H9 (cell line): ENCODE results near the gene PI4KB. TPM values are rescaled to one million over a fixed set of nuclear protein-coding genes. Genes with fewer than 3 reads are reported as not detected.
A peak's percentile ranks its signal among the peaks of the same experiment; 100 is the strongest.

ENCODE experiments used
- DNase-seq: peaks from one replicate; pipeline ENCODE4 v3.0.0-alpha.2; 2017
- H2AFZ ChIP-seq: one replicate; pipeline ENCODE4 v1.6.1; 2013; ENCODE audit warnings: mild to moderate bottlenecking, low read length, control low read depth, moderate library complexity
- H2AK5ac ChIP-seq: 2 replicates; pipeline ENCODE4 v1.6.1; 2013; ENCODE audit warnings: low read length, control low read depth, mixed read lengths; ENCODE audit not compliant: insufficient read length
- H2BK120ac ChIP-seq: one replicate; pipeline ENCODE4 v1.6.1; 2013; ENCODE audit warnings: low read depth, mild to moderate bottlenecking, low read length, control low read depth, inconsistent platforms; ENCODE audit not compliant: poor library complexity, severe bottlenecking
- H2BK12ac ChIP-seq: 2 replicates; pipeline ENCODE4 v1.6.1; 2013; ENCODE audit warnings: low read length, control low read depth, mixed read lengths, low read depth; ENCODE audit not compliant: insufficient read length
- H2BK15ac ChIP-seq: 2 replicates; pipeline ENCODE4 v1.6.1; 2013; ENCODE audit warnings: low read depth, low read length, control low read depth
- H2BK20ac ChIP-seq: one replicate; pipeline ENCODE4 v1.6.1; 2013; ENCODE audit warnings: low read depth, mild to moderate bottlenecking, low read length, control low read depth, inconsistent platforms; ENCODE audit not compliant: poor library complexity, severe bottlenecking
- H2BK5ac ChIP-seq: 2 replicates; pipeline ENCODE4 v1.6.1; 2013; ENCODE audit warnings: low read length, control low read depth, mixed read lengths; ENCODE audit not compliant: insufficient read length
- H3K14ac ChIP-seq: 2 replicates; pipeline ENCODE4 v1.6.1; 2013; ENCODE audit warnings: low read length, control low read depth; ENCODE audit not compliant: insufficient read depth
- H3K18ac ChIP-seq: 2 replicates; pipeline ENCODE4 v1.6.1; 2013; ENCODE audit warnings: low read depth, mild to moderate bottlenecking, mixed read lengths, low read length, control low read depth; ENCODE audit not compliant: insufficient read length
- H3K23ac ChIP-seq: 2 replicates; pipeline ENCODE4 v1.6.1; 2013; ENCODE audit warnings: low read length, control low read depth, mixed read lengths, low read depth; ENCODE audit not compliant: insufficient read length
- H3K23me2 ChIP-seq: 2 replicates; pipeline ENCODE4 v1.6.1; 2013; ENCODE audit warnings: low read depth, mild to moderate bottlenecking, mixed read lengths, low read length, control low read depth; ENCODE audit not compliant: insufficient read length, poor library complexity, severe bottlenecking
- H3K27ac ChIP-seq: 2 replicates; pipeline ENCODE4 v1.5.1; 2013; ENCODE audit warnings: low read length, control low read depth, mixed read lengths, low read depth; ENCODE audit not compliant: insufficient read length
- H3K27me3 ChIP-seq: 2 replicates; pipeline ENCODE4 v1.6.1; 2013; ENCODE audit warnings: low read length, control low read depth, inconsistent platforms; ENCODE audit not compliant: insufficient read depth
- H3K4ac ChIP-seq: 2 replicates; pipeline ENCODE4 v1.6.1; 2013; ENCODE audit warnings: low read depth, mild to moderate bottlenecking, control low read depth, inconsistent platforms, low read length, moderate library complexity
- H3K4me1 ChIP-seq: 2 replicates; pipeline ENCODE4 v1.6.1; 2013; ENCODE audit warnings: low read length, control low read depth, inconsistent platforms; ENCODE audit not compliant: insufficient read depth
- H3K4me2 ChIP-seq: 2 replicates; pipeline ENCODE4 v1.6.1; 2013; ENCODE audit warnings: low read length, control low read depth, mixed read lengths; ENCODE audit not compliant: insufficient read length, insufficient read depth
- H3K56ac ChIP-seq: 2 replicates; pipeline ENCODE4 v1.6.1; 2013; ENCODE audit warnings: low read depth, mild to moderate bottlenecking, mixed read lengths, low read length, control low read depth; ENCODE audit not compliant: insufficient read length
- H3K79me1 ChIP-seq: 2 replicates; pipeline ENCODE4 v1.6.1; 2013; ENCODE audit warnings: low read depth, mild to moderate bottlenecking, moderate library complexity, low read length, control low read depth, inconsistent platforms; ENCODE audit not compliant: insufficient read depth, poor library complexity, severe bottlenecking
- H3K79me2 ChIP-seq: 2 replicates; pipeline ENCODE4 v1.6.1; 2013; ENCODE audit warnings: low read length, control low read depth, inconsistent platforms; ENCODE audit not compliant: insufficient read depth
- H3K9ac ChIP-seq: 2 replicates; pipeline ENCODE4 v1.6.1; 2013; ENCODE audit warnings: low read length, control low read depth, mixed read lengths; ENCODE audit not compliant: insufficient read length; ENCODE audit errors: extremely low read depth
- H3K9me3 ChIP-seq: one replicate; pipeline ENCODE4 v1.6.1; 2013; ENCODE audit warnings: low read depth, low read length, inconsistent platforms; ENCODE audit not compliant: control insufficient read depth
- H3T11ph ChIP-seq: one replicate; pipeline ENCODE4 v1.6.1; 2013; ENCODE audit warnings: mild to moderate bottlenecking, low read length, control low read depth, inconsistent platforms
- H4K20me1 ChIP-seq: one replicate; pipeline ENCODE4 v1.6.1; 2013; ENCODE audit not compliant: control insufficient read depth, insufficient read length, insufficient read depth
- H4K5ac ChIP-seq: 2 replicates; pipeline ENCODE4 v1.6.1; 2013; ENCODE audit warnings: low read depth, mild to moderate bottlenecking, mixed read lengths, low read length, control low read depth; ENCODE audit not compliant: insufficient read length
- H4K8ac ChIP-seq: replicated peaks from 2 replicates; pipeline ENCODE4 v1.6.1; 2013; ENCODE audit warnings: low read length, control low read depth, mixed read lengths, low read depth; ENCODE audit not compliant: insufficient read length
- H4K91ac ChIP-seq: 2 replicates; pipeline ENCODE4 v1.6.1; 2013; ENCODE audit warnings: low read depth, mild to moderate bottlenecking, moderate library complexity, mixed read lengths, low read length, control low read depth; ENCODE audit not compliant: insufficient read length
- H3K27ac Mint-ChIP-seq, 3 experiments: 2 replicates in 2 of 3; 3 replicates in 1 of 3; pipeline ENCODE4 v1.8.0; 2020 to 2021; ENCODE audit warnings: mixed read lengths in 3 of 3, mild to moderate bottlenecking in 1 of 3, moderate library complexity in 1 of 3
- H3K27me3 Mint-ChIP-seq: 2 replicates; pipeline ENCODE4 v1.8.0; 2021; ENCODE audit warnings: low read depth, mild to moderate bottlenecking, moderate library complexity, mixed read lengths
- H3K36me3 Mint-ChIP-seq, 3 experiments: 2 replicates in 2 of 3; 3 replicates in 1 of 3; pipeline ENCODE4 v1.8.0; 2020 to 2021; ENCODE audit warnings: low read depth in 3 of 3, mixed read lengths in 3 of 3; ENCODE audit not compliant: insufficient read depth in 1 of 3
- H3K4me1 Mint-ChIP-seq, 2 experiments: 2 replicates each; pipeline ENCODE4 v1.8.0; 2020; ENCODE audit warnings: mixed read lengths in 2 of 2
- H3K4me3 Mint-ChIP-seq, 2 experiments: 2 replicates in 1 of 2; 3 replicates in 1 of 2; pipeline ENCODE4 v1.8.0; 2020 to 2021; ENCODE audit warnings: mild to moderate bottlenecking in 2 of 2, mixed read lengths in 2 of 2, moderate library complexity in 1 of 2
- H3K9me3 Mint-ChIP-seq, 2 experiments: 2 replicates in 1 of 2; 3 replicates in 1 of 2; pipeline ENCODE4 v1.8.0; 2020; ENCODE audit warnings: mild to moderate bottlenecking in 2 of 2, mixed read lengths in 2 of 2, moderate library complexity in 1 of 2
- WGBS: extraction: QIAGEN DNeasy Blood & Tissue Kit; methylation state at CpG from one replicate; pipeline ENCODE4 v1.1.7; 2013; ENCODE audit warnings: missing lambda C conversion rate, low lambda C conversion rate, mixed read lengths; ENCODE audit not compliant: insufficient read length; ENCODE audit errors: extremely low coverage; 5-methylcytosine and 5-hydroxymethylcytosine counted together
- total RNA-seq: library from RNA; stranded (reverse); gene quantifications from 2 replicates; pipeline ENCODE4 v1.2.1, GENCODE V29; 2021
- TF ChIP-seq, protein P1 (sequence below): fragments of 200-600 bp; sonication (generic); conservative IDR thresholded peaks from 3 replicates; pipeline ENCODE4 v1.8.0; 2021; ENCODE audit warnings: antibody characterized with exemption, mild to moderate bottlenecking

Gene PI4KB
- total RNA-seq, 1 experiment from 2014 or later = 39.1 TPM

DNA sequence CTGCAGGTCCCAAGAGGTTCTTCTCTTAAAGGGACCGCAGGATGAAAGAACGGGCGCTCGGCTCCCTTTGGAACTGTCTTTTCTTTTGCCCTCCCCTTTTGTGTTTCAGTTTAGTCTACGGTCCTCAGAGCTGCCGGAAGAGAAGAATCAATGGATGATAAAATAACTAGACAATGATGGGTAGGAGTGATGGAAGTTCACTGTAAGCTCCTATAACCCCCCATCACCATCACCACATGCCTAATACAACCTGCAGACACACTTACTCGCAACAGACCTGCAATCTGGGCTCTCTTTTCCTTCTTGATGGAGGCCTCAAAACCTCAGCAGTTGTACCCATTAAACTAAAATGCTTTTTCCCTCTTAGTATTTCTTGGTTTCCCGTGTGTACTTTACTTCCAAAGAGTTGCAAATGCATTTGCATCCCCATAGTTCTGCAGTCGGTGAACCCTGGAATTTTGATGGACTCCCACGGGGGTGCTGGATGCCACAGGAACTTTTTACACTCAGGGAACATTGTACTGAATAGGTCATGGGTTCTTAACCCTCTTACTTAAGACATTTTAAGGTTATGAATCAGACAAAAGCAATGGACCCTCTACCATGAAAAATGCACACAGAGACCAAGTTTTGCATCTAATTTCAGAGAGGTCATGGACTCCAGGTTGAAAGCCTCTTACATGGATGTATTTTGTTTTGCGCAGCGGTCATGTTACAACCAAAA lies 20.5 kb upstream of the PI4KB start:
- H3K27ac ChIP-seq = peak overlapping the region; percentile 75
- no peaks in the 10 kb centered on the region for H3K27me3 ChIP-seq
- H2AK5ac ChIP-seq = no peak overlapping the region
- peaks cover 34 to 59% (median 49%) of the 10 kb centered on the region in 3 experiments for H3K36me3 Mint-ChIP-seq
- peak overlapping the region; percentile 78 for H2AFZ ChIP-seq
- H3K9ac ChIP-seq = peak overlapping the region; percentile 55
- peak overlapping the region; percentile 95 for H2BK12ac ChIP-seq
- no peak overlapping the region for H3K23ac ChIP-seq
- H3K79me1 ChIP-seq = peaks cover 9% of the 10 kb centered on the region
- H3K56ac ChIP-seq = no peak overlapping the region
- peak overlapping the region; percentile 90 for H3K18ac ChIP-seq
- no peak overlapping the region for H2BK15ac ChIP-seq
- peak overlapping the region; percentile 27 for H2BK5ac ChIP-seq
- no peaks in the 10 kb centered on the region; the same call in 1 of the 2 replicates for H3K4me1 ChIP-seq
- TF ChIP-seq, protein P1, sequence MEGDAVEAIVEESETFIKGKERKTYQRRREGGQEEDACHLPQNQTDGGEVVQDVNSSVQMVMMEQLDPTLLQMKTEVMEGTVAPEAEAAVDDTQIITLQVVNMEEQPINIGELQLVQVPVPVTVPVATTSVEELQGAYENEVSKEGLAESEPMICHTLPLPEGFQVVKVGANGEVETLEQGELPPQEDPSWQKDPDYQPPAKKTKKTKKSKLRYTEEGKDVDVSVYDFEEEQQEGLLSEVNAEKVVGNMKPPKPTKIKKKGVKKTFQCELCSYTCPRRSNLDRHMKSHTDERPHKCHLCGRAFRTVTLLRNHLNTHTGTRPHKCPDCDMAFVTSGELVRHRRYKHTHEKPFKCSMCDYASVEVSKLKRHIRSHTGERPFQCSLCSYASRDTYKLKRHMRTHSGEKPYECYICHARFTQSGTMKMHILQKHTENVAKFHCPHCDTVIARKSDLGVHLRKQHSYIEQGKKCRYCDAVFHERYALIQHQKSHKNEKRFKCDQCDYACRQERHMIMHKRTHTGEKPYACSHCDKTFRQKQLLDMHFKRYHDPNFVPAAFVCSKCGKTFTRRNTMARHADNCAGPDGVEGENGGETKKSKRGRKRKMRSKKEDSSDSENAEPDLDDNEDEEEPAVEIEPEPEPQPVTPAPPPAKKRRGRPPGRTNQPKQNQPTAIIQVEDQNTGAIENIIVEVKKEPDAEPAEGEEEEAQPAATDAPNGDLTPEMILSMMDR = no peak
- peaks cover 13 to 17% of the 10 kb centered on the region in 2 experiments for H3K9me3 Mint-ChIP-seq
- peak overlapping the region; percentile 91 for H3K4me3 Mint-ChIP-seq
- H2BK20ac ChIP-seq = peak overlapping the region; percentile 98
- no peak for DNase-seq
- H3K23me2 ChIP-seq = peaks cover 11% of the 10 kb centered on the region
- no peaks in the 10 kb centered on the region for H4K20me1 ChIP-seq
- no peaks in the 10 kb centered on the region for H3K9me3 ChIP-seq
- peak overlapping the region; percentile 85 for H3K4me2 ChIP-seq
- peak overlapping the region; percentile 93 to 100 (median 100) for H3K27ac Mint-ChIP-seq
- peak overlapping the region; percentile 65 for H4K5ac ChIP-seq
- H2BK120ac ChIP-seq = peak overlapping the region; percentile 52
- peaks cover 1% of the 10 kb centered on the region; the same call in 1 of the 2 replicates for H3K79me2 ChIP-seq
- no peak overlapping the region; the same call in 1 of the 2 replicates for H3K4ac ChIP-seq
- no peaks in the 10 kb centered on the region for H3K27me3 Mint-ChIP-seq
- H4K91ac ChIP-seq = peak overlapping the region; percentile 76
- H4K8ac ChIP-seq = no peak overlapping the region
- peaks cover 19 to 22% of the 10 kb centered on the region in 2 experiments for H3K4me1 Mint-ChIP-seq
- WGBS = no CpG with 5 or more reads among the region's 12 CpGs
- H3K14ac ChIP-seq = peak overlapping the region; percentile 32; the same call in 1 of the 2 replicates
- peak overlapping the region; percentile 89 for H3T11ph ChIP-seq
